AG09309 (cell line): ENCODE measurements around the gene TPBGL.

Source experiments
- DNase-seq: peaks from one replicate; pipeline ENCODE4 v3.0.0-alpha.2; 2010; ENCODE audit warnings: low read depth
- H3K4me3 ChIP-seq: 2 replicates; pipeline ENCODE4 v1.5.1; 2011; ENCODE audit warnings: mild to moderate bottlenecking, low read depth, low read length, moderate library complexity; ENCODE audit not compliant: control insufficient read depth
- CTCF ChIP-seq: IDR thresholded peaks from 2 replicates; pipeline ENCODE4 v1.5.1; 2011; ENCODE audit warnings: mild to moderate bottlenecking, low read depth, low read length, inconsistent platforms; ENCODE audit not compliant: insufficient read depth, control insufficient read depth; ENCODE audit errors: missing control alignments

Gene TPBGL

GRCh38 chr11:75254326-75254725 lies 13.8 kb downstream of the TPBGL start:
- H3K4me3 ChIP-seq = no peak overlapping the region
- no peak for DNase-seq
- TF ChIP-seq CTCF = no peak

- no peak for DNase-seq
- H3K4me3 ChIP-seq = no peak overlapping the region
- TF ChIP-seq CTCF = no peak
Measured at GRCh38 chr11:75260396-75261170, 20.0 kb downstream of the TPBGL start.

GRCh38 chr11:75261902-75262361 lies 21.4 kb downstream of the TPBGL start:
- no peak for TF ChIP-seq CTCF

GRCh38 chr11:75262436-75262835 lies 21.9 kb downstream of the TPBGL start:
- no peak for TF ChIP-seq CTCF
- no peak for DNase-seq
- H3K4me3 ChIP-seq = no peak overlapping the region

More at GRCh38 chr11:75261902-75262361, 21.4 kb downstream of the TPBGL start:
- no peak for DNase-seq
- no peak overlapping the region for H3K4me3 ChIP-seq

GRCh38 chr11:75262961-75263852 lies 22.6 kb downstream of the TPBGL start:
- DNase-seq = no peak
- TF ChIP-seq CTCF = no peak
- H3K4me3 ChIP-seq = no peak overlapping the region

GRCh38 chr11:75263944-75264349 lies 23.4 kb downstream of the TPBGL start:
- no peak for TF ChIP-seq CTCF
- DNase-seq = no peak
- H3K4me3 ChIP-seq = no peak overlapping the region
